ENCODE measurements around the gene STARD7.

- TF ChIP-seq POLR2A (IDR thresholded peaks at IDR 0.05), result no peak
- peak; percentile 70 to 93 (median 88) for TF ChIP-seq CTCF (IDR thresholded peaks at IDR 0.05)
- peak; percentile 44 for TF ChIP-seq POLR2AphosphoS5 (IDR thresholded peaks at IDR 0.05)
Measured at GRCh38 chr2:96174251-96175144, 34.1 kb downstream of the STARD7 start.
